HG03175 (cell line): ENCODE data around the gene ARL3.
"Not testable (repeated sequence)": the region's sequence is repeated elsewhere in the genome, so short reads cannot be mapped to it uniquely, and the experiment has no call there.

Experiments used
- ATAC-seq: cut with Tn5 transposase; IDR thresholded peaks from one replicate; pipeline ENCODE4 v1.9.1; 2021; ENCODE audit warnings: mild to moderate bottlenecking, moderate library complexity; ENCODE audit not compliant: unreplicated experiment

The ARL3 gene

DNA sequence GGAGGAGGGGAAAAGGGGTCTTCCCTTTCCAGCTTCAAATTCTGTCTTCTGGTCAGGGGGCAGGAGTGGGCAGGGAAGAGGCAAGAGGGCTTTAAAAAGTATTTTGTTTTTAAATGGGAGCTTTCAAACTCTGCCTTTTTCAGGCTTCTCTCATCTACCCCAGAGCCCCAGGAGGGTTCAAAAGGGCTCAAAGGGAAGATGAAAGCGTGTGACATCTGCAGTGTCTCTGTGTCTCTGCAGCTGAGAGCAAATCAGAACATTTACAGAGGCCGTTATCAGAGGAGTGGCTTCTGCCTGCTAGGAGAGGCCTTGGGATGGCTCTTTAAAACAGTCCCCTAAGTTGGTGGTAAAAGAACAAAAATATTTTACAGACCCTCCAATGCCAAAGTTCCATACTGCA is 39.6 kb downstream of the ARL3 start:
- ATAC-seq: no peak

GRCh38 chr10:102673819-102674511 is 40.2 kb downstream of the ARL3 start:
- ATAC-seq: no peak

DNA sequence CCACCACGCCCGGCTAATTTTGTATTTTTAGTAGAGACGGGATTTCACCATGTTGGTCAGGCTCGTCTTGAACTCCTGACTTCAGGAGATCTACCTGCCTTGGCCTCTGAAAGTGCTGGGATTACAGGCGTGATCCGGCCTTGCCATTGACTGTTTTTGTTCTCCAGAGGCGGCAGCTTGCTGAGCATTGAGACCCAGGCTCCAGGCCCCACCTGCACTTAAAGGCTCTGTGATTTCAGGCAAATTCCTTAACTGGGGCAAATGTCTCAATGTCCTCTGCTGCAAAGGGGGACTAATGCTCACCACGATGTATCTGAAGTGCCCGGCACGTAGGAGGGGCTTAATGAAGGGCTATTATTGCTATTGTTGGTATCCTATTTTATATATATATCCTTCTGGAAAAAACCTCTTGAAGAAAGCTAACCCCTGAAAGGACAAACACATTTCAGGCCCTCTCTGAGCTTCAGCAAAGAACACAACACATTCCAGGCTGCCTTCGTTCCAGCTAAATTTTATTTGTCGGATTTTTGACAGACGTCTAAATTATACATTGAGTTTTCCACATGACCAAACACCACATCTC is 40.9 kb downstream of the ARL3 start:
- ATAC-seq: no peak

- ATAC-seq: no peak
Measured at GRCh38 chr10:102670871-102671434, 43.2 kb downstream of the ARL3 start.

DNA sequence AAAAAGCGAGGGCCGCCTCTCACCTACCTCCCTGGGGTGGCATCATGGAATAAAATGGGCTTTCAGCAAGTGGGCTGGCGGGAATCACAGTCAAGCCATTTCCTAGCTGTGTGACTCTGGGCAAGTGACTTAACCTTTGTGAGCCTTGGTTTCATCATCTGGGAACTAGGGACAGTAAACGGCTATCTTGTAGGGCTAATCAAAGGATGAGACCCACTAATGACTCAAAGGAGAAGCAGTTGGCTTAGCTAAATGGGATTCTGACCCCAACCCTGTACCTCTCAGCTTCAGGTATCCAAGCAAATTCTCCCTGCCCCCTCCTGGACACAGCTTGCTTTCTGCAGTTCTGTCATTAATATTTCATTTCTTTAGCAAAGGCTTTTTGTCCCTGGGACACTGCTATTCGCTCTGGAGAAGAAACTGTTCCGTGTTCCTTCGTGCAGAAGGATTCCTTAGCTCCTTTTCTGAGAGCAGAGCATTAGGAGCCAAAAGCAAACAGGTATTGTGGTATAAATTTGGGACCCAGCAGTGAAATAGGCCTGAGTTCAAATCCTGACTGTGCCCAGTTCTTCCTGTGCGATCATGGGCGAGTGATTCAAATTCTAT is 44.0 kb downstream of the ARL3 start:
- ATAC-seq: no peak

- no peak for ATAC-seq
Measured at GRCh38 chr10:102669206-102670064, 44.8 kb downstream of the ARL3 start.

DNA sequence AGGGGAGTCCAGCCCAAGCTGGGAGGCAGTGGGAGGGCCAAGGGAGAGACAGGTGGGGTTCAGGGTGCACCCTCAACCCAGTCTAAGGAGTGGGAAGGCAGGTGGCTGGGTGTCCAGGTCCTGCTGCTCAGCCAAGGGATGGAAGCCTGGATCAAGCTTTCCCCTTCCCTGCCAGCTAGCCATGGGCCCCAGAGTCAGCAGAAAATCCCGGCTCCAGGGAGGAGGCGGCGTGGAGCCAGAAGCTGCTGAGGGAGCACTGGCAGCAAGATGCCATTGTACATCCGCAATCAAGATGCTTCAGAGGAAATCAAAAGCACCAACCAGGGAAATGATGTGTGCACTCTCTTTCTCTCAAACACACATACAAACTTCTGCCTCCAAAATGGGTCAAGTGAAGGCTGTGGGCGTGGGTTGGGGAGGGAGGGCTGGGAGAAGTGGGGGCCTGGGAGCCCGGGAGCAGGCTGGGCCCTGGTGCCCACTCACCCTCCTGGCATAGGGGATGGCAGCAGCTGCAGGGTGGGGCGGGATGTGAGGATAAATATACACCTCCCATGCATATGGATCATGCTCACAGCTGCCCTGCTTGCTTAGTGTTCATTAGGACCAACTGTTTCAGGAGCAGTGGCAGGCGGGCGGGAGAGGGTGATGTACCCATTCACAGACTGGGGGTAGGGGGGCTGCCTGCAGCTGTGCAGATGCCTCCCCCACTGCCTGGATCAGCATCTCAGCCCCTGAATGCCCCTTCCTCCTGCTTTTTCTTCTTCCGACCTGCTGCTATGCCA is 45.7 kb downstream of the ARL3 start:
- ATAC-seq: no peak

DNA sequence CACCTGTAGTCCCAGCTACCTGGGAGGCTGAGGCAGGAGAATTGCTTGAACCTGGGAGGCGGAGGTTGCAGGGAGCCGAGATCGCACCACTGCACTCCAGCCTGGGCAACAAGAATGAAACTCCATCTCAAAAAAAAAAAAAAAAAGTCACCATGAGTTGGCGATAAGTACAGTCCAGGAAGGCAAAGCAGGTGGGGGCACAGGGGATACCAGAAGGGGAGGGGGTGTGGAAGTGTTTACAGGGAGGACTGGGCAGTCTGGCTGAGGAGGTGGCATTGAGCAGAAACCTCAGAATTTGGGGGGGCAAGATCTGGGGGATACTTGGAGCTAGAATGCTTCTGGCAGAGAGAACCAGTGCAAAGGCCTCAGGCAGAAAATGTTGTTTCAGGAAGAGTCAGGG is 46.8 kb downstream of the ARL3 start:
- ATAC-seq: not testable (repeated sequence)

DNA sequence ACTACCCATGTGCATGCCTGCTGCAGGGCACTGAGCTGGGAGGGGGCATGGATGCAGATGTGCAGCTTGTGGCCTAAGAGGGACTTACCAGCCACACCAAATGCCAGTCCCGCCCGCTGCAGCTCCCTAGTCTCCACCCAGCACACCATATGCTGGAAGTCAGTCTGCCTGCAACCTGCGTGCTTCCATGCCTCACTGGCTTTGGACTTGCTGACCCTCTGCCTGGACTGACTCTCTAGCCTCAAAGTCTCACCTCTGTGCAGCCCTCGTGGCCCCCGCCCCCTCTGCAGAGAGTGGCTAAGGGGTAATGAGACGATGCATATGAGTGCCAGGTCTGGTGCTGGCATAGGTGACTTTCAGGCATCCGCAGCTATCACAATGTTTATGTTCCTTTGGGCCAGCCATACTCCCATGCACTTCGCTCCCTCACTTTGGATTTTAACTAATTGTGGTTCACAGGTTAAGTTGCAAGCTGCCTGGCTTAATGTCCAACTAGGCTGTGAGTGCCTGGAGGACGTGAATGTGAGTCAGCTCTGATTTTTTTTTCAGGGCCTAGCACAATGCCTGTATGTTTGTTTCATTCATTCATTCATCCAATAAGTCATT is 48.2 kb downstream of the ARL3 start:
- ATAC-seq: no peak

- ATAC-seq: peak; percentile 24
Measured at GRCh38 chr10:102661658-102662028, 52.6 kb downstream of the ARL3 start.

DNA sequence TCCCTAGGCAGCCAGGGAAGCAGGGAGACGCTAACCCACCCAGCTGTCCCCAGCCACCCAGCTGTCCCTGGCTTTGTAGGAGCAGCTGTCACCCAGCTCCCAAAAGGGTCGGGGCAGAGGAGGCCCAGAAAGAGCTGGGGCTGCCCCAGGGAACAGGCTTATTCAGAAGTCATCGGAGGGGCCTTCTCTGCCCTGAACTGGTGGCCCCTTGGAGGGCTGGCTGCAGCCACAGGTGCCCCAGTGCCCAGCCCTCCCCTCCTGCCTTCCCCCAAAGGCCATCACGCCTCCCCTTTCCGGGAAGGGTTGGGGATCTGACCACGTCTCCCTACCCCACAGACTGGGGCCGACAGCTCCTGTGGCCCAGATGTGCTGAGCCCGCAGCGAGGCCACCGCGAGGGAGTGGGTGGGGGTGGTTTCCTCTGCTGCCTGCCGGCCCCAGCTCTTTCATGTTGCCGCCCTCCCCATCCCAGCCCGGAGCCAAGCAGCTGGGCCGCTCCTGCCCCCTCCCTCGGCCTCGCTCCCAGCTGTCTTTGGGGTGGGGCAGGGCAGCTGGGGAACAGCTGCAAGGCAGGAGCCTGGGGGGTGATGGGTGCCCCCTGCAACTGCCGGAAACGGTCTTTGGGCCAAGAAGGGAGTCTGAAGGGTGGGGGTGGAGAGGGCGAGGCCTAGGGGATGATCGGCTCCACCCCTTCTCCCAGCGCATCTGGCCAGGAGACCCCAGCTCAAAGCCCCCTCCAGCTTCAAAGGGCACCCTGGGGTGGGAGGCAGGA is 53.1 kb downstream of the ARL3 start:
- ATAC-seq: peak; percentile 79

DNA sequence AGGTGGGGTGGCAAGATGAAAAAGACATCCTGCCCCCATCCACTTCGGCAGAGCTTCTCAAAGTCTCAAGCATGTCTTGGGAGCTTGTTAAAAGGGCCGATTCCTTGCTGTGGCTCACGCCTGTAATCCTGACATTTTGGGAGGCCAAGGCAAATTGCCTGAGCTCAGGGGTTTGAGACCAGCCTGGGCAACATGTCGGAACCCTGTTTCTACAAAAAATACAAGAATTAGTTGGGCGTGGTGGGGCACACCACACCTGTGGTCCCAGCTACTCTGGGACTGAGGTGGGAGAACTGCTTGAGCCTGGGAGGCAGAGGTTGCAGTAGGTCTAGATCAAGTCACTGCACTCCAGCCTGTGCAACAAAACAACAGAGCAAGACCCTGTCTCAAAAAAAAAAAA is 55.4 kb downstream of the ARL3 start:
- ATAC-seq: no peak

DNA sequence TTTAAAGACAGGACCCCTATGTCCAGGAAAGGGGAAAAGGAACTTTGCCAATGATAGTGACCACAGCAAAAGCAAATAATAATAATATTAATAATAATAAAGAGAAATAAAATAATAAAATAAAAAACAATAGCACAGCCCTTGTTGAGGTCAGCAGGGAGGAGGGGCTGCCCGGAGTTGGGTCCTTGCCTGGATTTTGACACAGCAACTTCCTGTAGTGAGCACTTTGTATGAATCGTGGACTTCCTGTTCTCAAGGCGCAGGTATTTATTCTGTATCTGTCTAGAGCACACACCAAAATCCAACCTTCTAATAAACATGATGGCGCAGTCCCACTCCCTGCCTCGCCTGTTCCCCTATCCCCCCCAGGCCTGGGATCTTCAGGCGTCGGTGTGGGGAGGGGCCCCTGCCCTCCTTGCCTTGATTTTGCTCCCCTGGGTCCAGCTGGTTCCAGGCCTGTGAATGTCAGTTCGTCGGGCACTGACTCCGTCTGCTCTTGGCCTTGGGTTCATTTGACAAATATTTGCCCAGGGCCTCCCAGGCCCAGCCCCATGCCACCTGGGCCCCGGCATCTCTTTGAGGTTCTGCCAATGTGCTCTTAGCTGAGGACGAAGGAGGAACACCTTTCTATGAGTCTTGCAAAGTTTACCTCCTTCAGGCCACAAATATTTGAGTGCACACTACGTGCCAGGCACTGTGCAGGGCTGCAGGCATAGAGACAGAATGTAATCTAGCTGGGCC is 56.0 kb downstream of the ARL3 start:
- ATAC-seq: no peak

DNA sequence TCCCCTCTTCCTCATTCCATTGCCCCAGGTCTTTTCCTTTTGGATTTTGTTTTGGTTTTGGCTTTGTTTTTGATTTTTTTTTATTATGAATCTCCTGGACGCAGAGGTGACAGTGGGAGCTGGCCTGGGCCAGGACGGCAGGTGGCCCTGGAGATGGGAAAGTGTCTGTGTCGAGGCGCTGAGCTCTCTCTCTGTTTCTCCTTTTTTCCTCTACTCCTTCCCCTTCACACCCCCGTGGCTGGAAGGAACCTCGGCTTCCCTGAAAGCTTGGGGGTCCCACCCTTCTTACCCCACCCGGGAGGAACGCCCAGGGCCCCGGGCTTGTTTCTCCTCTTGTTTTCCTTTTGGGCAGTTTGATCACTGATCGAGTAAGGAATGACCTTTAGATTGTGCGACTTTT is 56.7 kb downstream of the ARL3 start:
- ATAC-seq: no peak

- no peak for ATAC-seq
Measured at GRCh38 chr10:102656791-102657371, 57.3 kb downstream of the ARL3 start.

GRCh38 chr10:102656026-102656425 is 58.2 kb downstream of the ARL3 start:
- ATAC-seq: no peak

DNA sequence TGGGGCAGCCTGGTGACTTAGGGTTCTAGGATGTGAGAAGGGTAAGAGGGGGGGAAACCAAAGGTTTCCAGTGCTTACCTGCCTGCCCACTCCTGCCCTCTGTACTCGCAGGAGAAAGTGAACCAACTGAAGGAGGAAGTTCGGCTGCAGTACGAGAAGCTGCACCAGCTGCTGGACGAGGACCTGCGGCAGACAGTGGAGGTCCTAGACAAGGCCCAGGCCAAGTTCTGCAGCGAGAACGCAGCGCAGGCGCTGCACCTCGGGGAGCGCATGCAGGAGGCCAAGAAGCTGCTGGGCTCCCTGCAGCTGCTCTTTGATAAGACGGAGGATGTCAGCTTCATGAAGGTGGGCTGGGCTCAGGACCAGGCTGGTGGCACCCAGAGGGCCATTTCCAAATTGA is 59.2 kb downstream of the ARL3 start:
- no peak for ATAC-seq

- no peak for ATAC-seq
Measured at GRCh38 chr10:102654566-102654965, 59.6 kb downstream of the ARL3 start.
